Sigmoid colon (tissue), 3 donors: ENCODE data around the gene TRIM65.

Source experiments
- CTCF ChIP-seq, 4 experiments: fragments of 450-650 bp in 3 of 4; fragments of 200-600 bp in 1 of 4; IDR thresholded peaks; one replicate each; pipeline ENCODE4 v1.5.1; 2016 to 2019; ENCODE audit warnings: antibody characterized with exemption in 4 of 4, mild to moderate bottlenecking in 3 of 4, moderate library complexity in 2 of 4
- POLR2A ChIP-seq, 2 donors: fragments of 450-650 bp; IDR thresholded peaks; one replicate each; pipeline ENCODE4 v1.6.1; 2016; ENCODE audit warnings: antibody characterized with exemption in 2 of 2, mild to moderate bottlenecking in 2 of 2, moderate library complexity in 2 of 2

GRCh38 chr17:75875182-75875939 lies 21.4 kb downstream of the TRIM65 start:
- TF ChIP-seq POLR2A (IDR thresholded peaks at IDR 0.05): no peak
- TF ChIP-seq CTCF (IDR thresholded peaks at IDR 0.05): no peak
